Lung (tissue), 12 donors: ENCODE data around the gene TRMT112. TPM values are rescaled to one million over a fixed set of nuclear protein-coding genes. Genes with fewer than 3 reads are reported as not detected.
A peak's percentile ranks its signal among the peaks of the same experiment; 100 is the strongest.

ENCODE experiments used
- ATAC-seq: fragments of 200-7000 bp; cut with Tn5 transposase; one replicate; pipeline ENCODE4 v1.9.1; 2020; ENCODE audit warnings: moderate number of reproducible peaks; ENCODE audit not compliant: insufficient read depth, low FRiP score
- DNase-seq, 3 donors: peaks; one replicate each; pipeline ENCODE4 v3.0.0-alpha.2; 2013 to 2017
- H3K27ac ChIP-seq, 2 donors: one replicate each; pipeline ENCODE4 v1.5.1; 2013; ENCODE audit warnings: mild to moderate bottlenecking in 2 of 2, moderate library complexity in 2 of 2, control low read depth in 1 of 2, inconsistent platforms in 1 of 2, low read depth in 1 of 2, low read length in 1 of 2
- H3K27me3 ChIP-seq, 3 donors: one replicate each; pipeline ENCODE4 v1.5.1; 2013; ENCODE audit warnings: low read length in 2 of 3; ENCODE audit not compliant: control insufficient read depth in 3 of 3, insufficient read depth in 3 of 3
- H3K36me3 ChIP-seq, 4 donors: one replicate each; pipeline ENCODE4 v1.5.1; 2013; ENCODE audit warnings: low read length in 4 of 4, mild to moderate bottlenecking in 1 of 4, moderate library complexity in 1 of 4; ENCODE audit not compliant: control insufficient read depth in 4 of 4, insufficient read depth in 4 of 4
- H3K4me1 ChIP-seq, 5 donors: one replicate each; pipeline ENCODE4 v1.5.1; 2013; ENCODE audit warnings: low read length in 5 of 5, mild to moderate bottlenecking in 2 of 5, moderate library complexity in 1 of 5; ENCODE audit not compliant: control insufficient read depth in 5 of 5, insufficient read depth in 5 of 5
- H3K4me3 ChIP-seq: one replicate; pipeline ENCODE4 v1.5.1; 2013; ENCODE audit warnings: mild to moderate bottlenecking, control low read depth, moderate library complexity
- H3K9ac ChIP-seq, 2 donors: one replicate each; pipeline ENCODE4 v1.5.1; 2013; ENCODE audit warnings: low read length in 2 of 2, control low read depth in 1 of 2; ENCODE audit not compliant: insufficient read depth in 1 of 2
- H3K9me3 ChIP-seq, 4 donors: one replicate each; pipeline ENCODE4 v1.5.1; 2013; ENCODE audit warnings: low read length in 3 of 4, mild to moderate bottlenecking in 1 of 4, moderate library complexity in 1 of 4; ENCODE audit not compliant: control insufficient read depth in 4 of 4, insufficient read depth in 3 of 4
- CTCF ChIP-seq: IDR thresholded peaks from 2 replicates; pipeline ENCODE4 v1.5.1; 2012; ENCODE audit warnings: mild to moderate bottlenecking; ENCODE audit errors: control extremely low read depth, extremely low read depth
- WGBS, 2 donors: extraction: QIAGEN DNeasy Blood & Tissue Kit; methylation state at CpG; one replicate each; pipeline ENCODE4 v1.1.7; 2013; 5-methylcytosine and 5-hydroxymethylcytosine counted together
- polyA plus RNA-seq, 2 donors: library from polyadenylated mRNA; stranded (reverse); fragments of 200-250 nt; gene quantifications; one replicate each; pipeline ENCODE4 v1.2.1, GENCODE V29; 2013
- total RNA-seq, 2 donors: library from RNA; depleted of rRNA in 1 of 2; stranded (reverse); fragments of >200 nt in 1 of 2; gene quantifications; one replicate each; pipeline ENCODE4 v1.2.1, GENCODE V29; 2014 to 2021
- donor health status: control.
- donor health status: control.
- donor health status: Bipolar disorder and iron deficiency.
- donor health status: healthy.
- donor health status: DM: yes; HTN: yes; CAD: no.

The TRMT112 gene
- total and polyA plus RNA-seq, 4 donors: 154 to 484 (median 205) TPM

GRCh38 chr11:64337538-64338249, 20.3 kb upstream of the TRMT112 start:
- WGBS, 2 donors: 68 to 71% methylated on average over 8 of the region's 8 CpGs
- H3K9ac ChIP-seq: no peak overlapping the region
- H3K9me3 ChIP-seq: no peaks in the 10 kb centered on the region
- H3K4me1 ChIP-seq: peaks cover 0 to 12% (median 7%) of the 10 kb centered on the region in 5 donors
- no peak overlapping the region for H3K27ac ChIP-seq
- peaks cover 0 to 10% (median 0%) of the 10 kb centered on the region in 3 donors for H3K27me3 ChIP-seq
- ATAC-seq (no peak), DNase-seq (no peak)
- no peak for TF ChIP-seq CTCF
- H3K4me3 ChIP-seq: no peak overlapping the region
- no peaks in the 10 kb centered on the region for H3K36me3 ChIP-seq

GRCh38 chr11:64334764-64335735, 17.7 kb upstream of the TRMT112 start:
- 51 to 55% methylated on average over 13 of the region's 13 CpGs for WGBS, 2 donors
- DNase-seq: no peak
- peak; percentile 64 for ATAC-seq

GRCh38 chr11:64333556-64333955, 16.2 kb upstream of the TRMT112 start:
- Histone ChIP-seq H3K4me1 (peaks cover 0 to 4% (median 0%) of the 10 kb centered on the region in 5 donors), H3K27ac (no peak overlapping the region), H3K27me3 (no peaks in the 10 kb centered on the region), H3K9me3 (no peaks in the 10 kb centered on the region), H3K36me3 (no peaks in the 10 kb centered on the region), H3K4me3 (no peak overlapping the region), H3K9ac (no peak overlapping the region)
- WGBS, 2 donors: 92 to 94% methylated on average over 8 of the region's 8 CpGs
- DNase-seq: no peak
- ATAC-seq: no peak
- TF ChIP-seq CTCF: no peak

More at GRCh38 chr11:64334764-64335735, 17.7 kb upstream of the TRMT112 start:
- Histone ChIP-seq H3K36me3 (no peaks in the 10 kb centered on the region), H3K4me1 (peaks cover 0 to 4% (median 0%) of the 10 kb centered on the region in 5 donors), H3K9ac (no peak overlapping the region), H3K4me3 (no peak overlapping the region), H3K27me3 (no peaks in the 10 kb centered on the region), H3K27ac (peak overlapping the region in 1 of 2 donors; percentile 70), H3K9me3 (no peaks in the 10 kb centered on the region)
- no peak for TF ChIP-seq CTCF
